ENCODE measurements around the gene BNIP1.

The BNIP1 gene

GRCh38 chr5:173208296-173208695 is 64.0 kb downstream of the BNIP1 start:
- no peak for DNase-seq (ENCODE audit: low read depth in 2 of 3, low spot score in 1 of 3)

DNA sequence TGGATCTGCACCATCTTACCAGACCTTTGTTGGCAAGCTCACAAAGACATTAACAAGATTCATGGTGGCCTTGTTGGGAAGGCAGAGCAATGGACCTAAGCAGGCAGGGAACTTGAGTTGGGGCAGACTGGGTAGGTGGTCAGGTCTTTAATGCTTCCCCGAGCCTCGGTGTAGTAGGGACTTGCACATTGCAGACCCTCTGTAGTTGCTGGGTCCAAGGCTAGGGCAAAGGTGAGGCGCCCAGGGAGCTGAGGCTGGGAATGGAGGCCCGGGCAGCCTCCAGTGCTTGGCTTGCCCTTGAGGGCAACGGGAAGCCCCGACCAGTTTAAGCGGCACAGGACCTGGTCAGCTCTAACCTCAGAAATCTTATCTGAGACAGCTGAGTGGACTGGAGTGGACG is 66.5 kb downstream of the BNIP1 start:
- DNase-seq (ENCODE audit: low read depth in 2 of 3, low spot score in 1 of 3) = no peak

- no peak for DNase-seq (ENCODE audit: low read depth in 2 of 3, low spot score in 1 of 3)
Observed at GRCh38 chr5:173211284-173211683, 67.0 kb downstream of the BNIP1 start.

GRCh38 chr5:173213236-173213933 is 69.1 kb downstream of the BNIP1 start:
- DNase-seq (ENCODE audit: low read depth in 2 of 3, low spot score in 1 of 3) = no peak

All from stimulated activated CD4-positive, alpha-beta T cell treated with anti-CD3 and anti-CD28 coated beads, Interleukin-12 subunit alpha, Interleukin-12 subunit beta, amount 100 ng/mL, for 48 hours (primary cell).